SIG-M5 (cell line): ENCODE results near the gene GPD1.
"Not testable (repeated sequence)": the region's sequence is repeated elsewhere in the genome, so short reads cannot be mapped to it uniquely, and the experiment has no call there.

Experiments
- DNase-seq: peaks from one replicate; lab custom pipeline; 2025; lab: John Stamatoyannopoulos, UW

GPD1 gene

GRCh38 chr12:50127546-50127945, 23.7 kb downstream of the GPD1 start:
- DNase-seq, result no peak

- no peak for DNase-seq
Measured at GRCh38 chr12:50129290-50129689, 25.5 kb downstream of the GPD1 start.

GRCh38 chr12:50132505-50133135, 28.8 kb downstream of the GPD1 start:
- no peak for DNase-seq

GRCh38 chr12:50142993-50143392, 39.2 kb downstream of the GPD1 start:
- no peak for DNase-seq

- DNase-seq, result no peak
Measured at GRCh38 chr12:50145439-50145838, 41.6 kb downstream of the GPD1 start.

GRCh38 chr12:50147281-50147680, 43.5 kb downstream of the GPD1 start:
- no peak for DNase-seq

- not testable (repeated sequence) for DNase-seq
Measured at GRCh38 chr12:50148011-50148410, 44.2 kb downstream of the GPD1 start.

GRCh38 chr12:50149311-50149710, 45.5 kb downstream of the GPD1 start:
- DNase-seq, result no peak

- DNase-seq, result no peak
Measured at GRCh38 chr12:50151047-50151687, 47.4 kb downstream of the GPD1 start.

- not testable (repeated sequence) for DNase-seq
Measured at GRCh38 chr12:50154947-50155346, 51.1 kb downstream of the GPD1 start.

GRCh38 chr12:50156641-50157040, 52.8 kb downstream of the GPD1 start:
- no peak for DNase-seq

- no peak for DNase-seq
Measured at GRCh38 chr12:50157259-50157658, 53.5 kb downstream of the GPD1 start.

- no peak for DNase-seq
Measured at GRCh38 chr12:50160643-50161042, 56.8 kb downstream of the GPD1 start.
